HS-5 (cell line): Measurements from ENCODE around the gene STX18.
"Not testable (repeated sequence)": the region's sequence is repeated elsewhere in the genome, so short reads cannot be mapped to it uniquely, and the experiment has no call there.

Experiments
- DNase-seq: peaks from one replicate; pipeline ENCODE4 v3.0.0-alpha.2; 2012; ENCODE audit warnings: low read depth

The STX18 gene

GRCh38 chr4:4541661-4542570 lies at the start of gene STX18:
Gene STX18, minus strand, starts transcription at chr4:4542048. Its CDS starts 84 bp downstream, at chr4:4541964.
- peak; percentile 46 for DNase-seq

GRCh38 chr4:4591071-4591470 lies 49.2 kb upstream of the STX18 start:
- DNase-seq: no peak

- DNase-seq: peak; percentile 61
Observed at GRCh38 chr4:4590546-4590945, 48.7 kb upstream of the STX18 start.

- peak; percentile 76 for DNase-seq
Observed at GRCh38 chr4:4585012-4585670, 43.3 kb upstream of the STX18 start.

GRCh38 chr4:4583606-4584005 lies 41.8 kb upstream of the STX18 start:
- no peak for DNase-seq

- DNase-seq: no peak
Observed at GRCh38 chr4:4582653-4583052, 40.8 kb upstream of the STX18 start.

- no peak for DNase-seq
Observed at GRCh38 chr4:4580494-4580893, 38.6 kb upstream of the STX18 start.

- no peak for DNase-seq
Observed at GRCh38 chr4:4578981-4579380, 37.1 kb upstream of the STX18 start.

- DNase-seq: no peak
Observed at GRCh38 chr4:4577359-4577875, 35.6 kb upstream of the STX18 start.

GRCh38 chr4:4575284-4576211 lies 33.7 kb upstream of the STX18 start:
- DNase-seq: no peak

GRCh38 chr4:4574792-4575191 lies 32.9 kb upstream of the STX18 start:
- no peak for DNase-seq

- DNase-seq: no peak
Observed at GRCh38 chr4:4574052-4574451, 32.2 kb upstream of the STX18 start.

GRCh38 chr4:4572821-4573220 lies 31.0 kb upstream of the STX18 start:
- no peak for DNase-seq

GRCh38 chr4:4569861-4570260 lies 28.0 kb upstream of the STX18 start:
- DNase-seq: not testable (repeated sequence)

GRCh38 chr4:4568806-4569427 lies 27.1 kb upstream of the STX18 start:
- DNase-seq: no peak

GRCh38 chr4:4566359-4566758 lies 24.5 kb upstream of the STX18 start:
- DNase-seq: not testable (repeated sequence)

- DNase-seq: no peak
Observed at GRCh38 chr4:4564522-4564921, 22.7 kb upstream of the STX18 start.

GRCh38 chr4:4560642-4561041 lies 18.8 kb upstream of the STX18 start:
- no peak for DNase-seq

- DNase-seq: no peak
Observed at GRCh38 chr4:4560136-4560535, 18.3 kb upstream of the STX18 start.

- no peak for DNase-seq
Observed at GRCh38 chr4:4559596-4559995, 17.7 kb upstream of the STX18 start.

- no peak for DNase-seq
Observed at GRCh38 chr4:4558881-4559280, 17.0 kb upstream of the STX18 start.

- peak; percentile 74 for DNase-seq
Observed at GRCh38 chr4:4555916-4556315, 14.1 kb upstream of the STX18 start.
